WTC11 (cell line): ENCODE data around the gene SBK3. TPM values are rescaled to one million over a fixed set of nuclear protein-coding genes. Genes with fewer than 3 reads are reported as not detected.
A peak's percentile ranks its signal among the peaks of the same experiment; 100 is the strongest.

Source experiments
- ATAC-seq: fragments of 200-7000 bp; cut with Tn5 transposase; 2 replicates; pipeline ENCODE4 v1.10.0; 2021; ENCODE audit warnings: mild to moderate bottlenecking, moderate library complexity
- CTCF ChIA-PET: fragments of 300-600 bp; sonication (Branson Sonifier 250); formaldehyde crosslinking; loops from one replicate; lab custom pipeline; 2021; ENCODE audit warnings: antibody characterized with exemption; lab: Charles Lee
- POLR2A ChIA-PET: fragments of 350-600 bp; sonication (Branson Sonifier 250); formaldehyde crosslinking; loops from one replicate; lab custom pipeline; 2021; ENCODE audit warnings: antibody characterized with exemption; lab: Charles Lee
- DNase-seq: peaks from one replicate; pipeline ENCODE4 v3.0.0; 2021; ENCODE audit warnings: low spot score
- H3K27ac Mint-ChIP-seq: 2 replicates; pipeline ENCODE4 v1.8.0; 2021; ENCODE audit warnings: mixed read lengths
- H3K27me3 Mint-ChIP-seq: 2 replicates; pipeline ENCODE4 v1.8.0; 2021; ENCODE audit warnings: low read depth, mild to moderate bottlenecking, moderate library complexity, mixed read lengths
- H3K36me3 Mint-ChIP-seq: 2 replicates; pipeline ENCODE4 v1.8.0; 2021; ENCODE audit warnings: mixed read lengths
- H3K4me1 Mint-ChIP-seq: 2 replicates; pipeline ENCODE4 v1.8.0; 2022; ENCODE audit warnings: mixed read lengths
- H3K4me3 Mint-ChIP-seq: 2 replicates; pipeline ENCODE4 v1.8.0; 2021; ENCODE audit warnings: mild to moderate bottlenecking, moderate library complexity, mixed read lengths
- H3K9me3 Mint-ChIP-seq: 2 replicates; pipeline ENCODE4 v1.8.0; 2021; ENCODE audit warnings: mixed read lengths
- ATF6 ChIP-seq: sonication (generic); formaldehyde crosslinking; IDR thresholded peaks from 2 replicates; pipeline ENCODE4 v1.8.1; 2023; ENCODE audit warnings: mild to moderate bottlenecking, missing genetic modification reagents
- CBFB ChIP-seq: sonication (generic); formaldehyde crosslinking; IDR thresholded peaks from 2 replicates; pipeline ENCODE4 v1.8.1; 2022; ENCODE audit warnings: mild to moderate bottlenecking, low read depth, missing genetic modification reagents
- ELF4 ChIP-seq: sonication (generic); formaldehyde crosslinking; IDR thresholded peaks from 2 replicates; pipeline ENCODE4 v1.8.1; 2022; ENCODE audit warnings: low read depth, mild to moderate bottlenecking, moderate library complexity, missing genetic modification reagents
- EMX1 ChIP-seq: fragments of 250-450 bp; sonication (Bioruptor Pico); IDR thresholded peaks from 2 replicates; pipeline ENCODE4 v1.8.0; 2021; ENCODE audit warnings: mild to moderate bottlenecking
- ETV6 ChIP-seq: sonication (generic); formaldehyde crosslinking; IDR thresholded peaks from 2 replicates; pipeline ENCODE4 v1.8.1; 2022; ENCODE audit warnings: mild to moderate bottlenecking, missing genetic modification reagents
- HMGXB4 ChIP-seq: sonication (generic); formaldehyde crosslinking; IDR thresholded peaks from 2 replicates; pipeline ENCODE4 v1.8.1; 2023; ENCODE audit warnings: mild to moderate bottlenecking, moderate library complexity, missing genetic modification reagents
- KAT7 ChIP-seq: sonication (generic); formaldehyde crosslinking; IDR thresholded peaks from 2 replicates; pipeline ENCODE4 v1.8.1; 2023; ENCODE audit warnings: missing genetic modification reagents, mild to moderate bottlenecking, borderline replicate concordance
- PRDM15 ChIP-seq: sonication (generic); formaldehyde crosslinking; IDR thresholded peaks from 2 replicates; pipeline ENCODE4 v1.8.0; 2022; ENCODE audit warnings: missing genetic modification reagents
- RORB ChIP-seq: fragments of 250-450 bp; sonication (Bioruptor Pico); IDR thresholded peaks from 2 replicates; pipeline ENCODE4 v1.9.0; 2021; ENCODE audit warnings: mild to moderate bottlenecking
- SMAD3 ChIP-seq: sonication (generic); formaldehyde crosslinking; IDR thresholded peaks from 2 replicates; pipeline ENCODE4 v1.8.0; 2022; ENCODE audit warnings: missing genetic modification reagents, mild to moderate bottlenecking, borderline replicate concordance
- SP1 ChIP-seq: sonication (generic); formaldehyde crosslinking; conservative IDR thresholded peaks from 2 replicates; pipeline ENCODE4 v1.8.1; 2022; ENCODE audit warnings: missing genetic modification reagents
- STAT6 ChIP-seq: sonication (generic); formaldehyde crosslinking; conservative IDR thresholded peaks from 2 replicates; pipeline ENCODE4 v1.8.1; 2023; ENCODE audit warnings: mild to moderate bottlenecking, low read depth, missing genetic modification reagents, moderate library complexity
- TP53 ChIP-seq: sonication (generic); formaldehyde crosslinking; IDR thresholded peaks from 2 replicates; pipeline ENCODE4 v1.8.1; 2023; ENCODE audit warnings: mild to moderate bottlenecking, missing genetic modification reagents
- USF2 ChIP-seq: sonication (generic); formaldehyde crosslinking; IDR thresholded peaks from 2 replicates; pipeline ENCODE4 v1.8.1; 2023; ENCODE audit warnings: mild to moderate bottlenecking, missing genetic modification reagents, moderate library complexity
- ZBTB43 ChIP-seq: sonication (generic); formaldehyde crosslinking; IDR thresholded peaks from 2 replicates; pipeline ENCODE4 v1.8.1; 2023; ENCODE audit warnings: mild to moderate bottlenecking, missing genetic modification reagents
- ZNF121 ChIP-seq: sonication (generic); formaldehyde crosslinking; IDR thresholded peaks from 2 replicates; pipeline ENCODE4 v1.8.0; 2023; ENCODE audit warnings: missing genetic modification reagents
- ZNF396 ChIP-seq: fragments of 250-450 bp; sonication (Bioruptor Pico); IDR thresholded peaks from 2 replicates; pipeline ENCODE4 v1.8.0; 2021; ENCODE audit warnings: mild to moderate bottlenecking, moderate library complexity, borderline replicate concordance
- total RNA-seq: library from RNA; stranded (reverse); gene quantifications from 3 replicates; pipeline ENCODE4 v1.2.3, GENCODE V29; 2021

The SBK3 gene
- total RNA-seq, 1 experiment from 2014 or later = 0.90 TPM

GRCh38 chr19:55580628-55581144 is 35.3 kb upstream of the SBK3 start, which contains the start of gene ZNF579 (continued):
- no peak for TF ChIP-seq USF2 (CRISPR knock-in tag)
- no peak for TF ChIP-seq ATF6 (CRISPR knock-in tag)
- TF ChIP-seq SP1 = peak; percentile 75

GRCh38 chr19:55579766-55580621 is 34.7 kb upstream of the SBK3 start:
- Mint-ChIP-seq H3K27me3 (peaks cover 12% of the 10 kb centered on the region), H3K27ac (peak overlapping the region; percentile 71), H3K9me3 (no peaks in the 10 kb centered on the region), H3K36me3 (peaks cover 13% of the 10 kb centered on the region)
- ChIA-PET POLR2A (interaction anchor here (1.1 kb wide), 1 partner anchor 30 kb away, joined by 3 read pairs; no protein-coding TSS in a partner anchor), CTCF (interaction anchor here (0.7 to 2.0 kb wide), 5 partner anchors 19 to 436 kb away, joined by 4 to 20 read pairs (median 5); partner anchors contain the start of genes FIZ1 and ZNF865)
- ATAC-seq = peak; percentile 62
- peak; percentile 33 for DNase-seq
- no peak for TF ChIP-seq SMAD3 (CRISPR knock-in tag)
- TF ChIP-seq ZNF121 (CRISPR knock-in tag) = no peak
- TF ChIP-seq KAT7 (CRISPR knock-in tag) = no peak
- no peak for TF ChIP-seq HMGXB4
- no peak for TF ChIP-seq TP53 (CRISPR knock-in tag)
- no peak for TF ChIP-seq ETV6 (CRISPR knock-in tag)
- TF ChIP-seq, all 79 proteins: peak for 0
- Mint-ChIP-seq H3K4me3 (peak overlapping the region; percentile 86), H3K4me1 (peaks cover 5% of the 10 kb centered on the region)

- Mint-ChIP-seq H3K27ac (peak overlapping the region; percentile 71), H3K36me3 (peaks cover 13% of the 10 kb centered on the region), H3K4me1 (peaks cover 5% of the 10 kb centered on the region), H3K27me3 (peaks cover 4% of the 10 kb centered on the region; the same call in 1 of the 2 replicates), H3K4me3 (peak overlapping the region; percentile 86), H3K9me3 (no peaks in the 10 kb centered on the region)
- CTCF ChIA-PET = no interaction called here
- POLR2A ChIA-PET = no interaction called here
- DNase-seq (no peak), ATAC-seq (no peak)
- TF ChIP-seq RORB (CRISPR knock-in tag) = no peak
- no peak for TF ChIP-seq ZNF396 (CRISPR knock-in tag)
- TF ChIP-seq ZBTB43 (CRISPR knock-in tag) = no peak
- TF ChIP-seq CBFB (CRISPR knock-in tag) = no peak
- no peak for TF ChIP-seq STAT6
- TF ChIP-seq ELF4 = no peak
- TF ChIP-seq EMX1 (CRISPR knock-in tag) = no peak
- no peak for TF ChIP-seq PRDM15 (CRISPR knock-in tag)
These were observed 33.7 kb upstream of the SBK3 start for GRCh38 chr19:55578761-55579747.
